WTC11 (cell line): Measurements from ENCODE around the gene ULK4. TPM values are rescaled to one million over a fixed set of nuclear protein-coding genes. Genes with fewer than 3 reads are reported as not detected.

Source experiments
- ATAC-seq: fragments of 200-7000 bp; cut with Tn5 transposase; 2 replicates; pipeline ENCODE4 v1.10.0; 2021; ENCODE audit warnings: mild to moderate bottlenecking, moderate library complexity
- CTCF ChIA-PET: fragments of 300-600 bp; sonication (Branson Sonifier 250); formaldehyde crosslinking; loops from one replicate; lab custom pipeline; 2021; ENCODE audit warnings: antibody characterized with exemption; lab: Charles Lee
- POLR2A ChIA-PET: fragments of 350-600 bp; sonication (Branson Sonifier 250); formaldehyde crosslinking; loops from one replicate; lab custom pipeline; 2021; ENCODE audit warnings: antibody characterized with exemption; lab: Charles Lee
- DNase-seq: peaks from one replicate; pipeline ENCODE4 v3.0.0; 2021; ENCODE audit warnings: low spot score
- H3K27ac Mint-ChIP-seq: 2 replicates; pipeline ENCODE4 v1.8.0; 2021; ENCODE audit warnings: mixed read lengths
- H3K27me3 Mint-ChIP-seq: 2 replicates; pipeline ENCODE4 v1.8.0; 2021; ENCODE audit warnings: low read depth, mild to moderate bottlenecking, moderate library complexity, mixed read lengths
- H3K36me3 Mint-ChIP-seq: 2 replicates; pipeline ENCODE4 v1.8.0; 2021; ENCODE audit warnings: mixed read lengths
- H3K4me1 Mint-ChIP-seq: 2 replicates; pipeline ENCODE4 v1.8.0; 2022; ENCODE audit warnings: mixed read lengths
- H3K4me3 Mint-ChIP-seq: 2 replicates; pipeline ENCODE4 v1.8.0; 2021; ENCODE audit warnings: mild to moderate bottlenecking, moderate library complexity, mixed read lengths
- H3K9me3 Mint-ChIP-seq: 2 replicates; pipeline ENCODE4 v1.8.0; 2021; ENCODE audit warnings: mixed read lengths
- ATF3 ChIP-seq: sonication (generic); formaldehyde crosslinking; conservative IDR thresholded peaks from 2 replicates; pipeline ENCODE4 v1.8.1; 2022; ENCODE audit warnings: mild to moderate bottlenecking, missing genetic modification reagents
- CTCF ChIP-seq: fragments of 200-600 bp; IDR thresholded peaks from 2 replicates; pipeline ENCODE4 v1.8.0; 2022; ENCODE audit warnings: antibody characterized with exemption
- ERG ChIP-seq: fragments of 250-450 bp; sonication (Bioruptor Pico); IDR thresholded peaks from 2 replicates; pipeline ENCODE4 v1.8.0; 2021; ENCODE audit warnings: mild to moderate bottlenecking
- GRHL2 ChIP-seq: fragments of 250-450 bp; sonication (Bioruptor Pico); IDR thresholded peaks from 2 replicates; pipeline ENCODE4 v1.8.0; 2022; ENCODE audit warnings: mild to moderate bottlenecking, moderate library complexity; ENCODE audit not compliant: insufficient replicate concordance, severe bottlenecking
- GTF2I ChIP-seq: fragments of 250-450 bp; sonication (Bioruptor Pico); conservative IDR thresholded peaks from 2 replicates; pipeline ENCODE4 v1.4.0; 2021; ENCODE audit warnings: mild to moderate bottlenecking
- IRF2 ChIP-seq: sonication (generic); formaldehyde crosslinking; IDR thresholded peaks from 2 replicates; pipeline ENCODE4 v1.8.0; 2022; ENCODE audit warnings: low read depth, missing genetic modification reagents, borderline replicate concordance
- JAZF1 ChIP-seq: fragments of 250-450 bp; sonication (Bioruptor Pico); IDR thresholded peaks from 2 replicates; pipeline ENCODE4 v1.9.0; 2021; ENCODE audit warnings: moderate library complexity, mild to moderate bottlenecking, inconsistent platforms
- KAT7 ChIP-seq: sonication (generic); formaldehyde crosslinking; IDR thresholded peaks from 2 replicates; pipeline ENCODE4 v1.8.1; 2023; ENCODE audit warnings: missing genetic modification reagents, mild to moderate bottlenecking, borderline replicate concordance
- MXD4 ChIP-seq: fragments of 250-450 bp; sonication (Bioruptor Pico); IDR thresholded peaks from 2 replicates; pipeline ENCODE4 v1.8.0; 2021; ENCODE audit warnings: mild to moderate bottlenecking, moderate library complexity, borderline replicate concordance
- MYBL2 ChIP-seq: sonication (generic); formaldehyde crosslinking; IDR thresholded peaks from 2 replicates; pipeline ENCODE4 v1.8.1; 2023; ENCODE audit warnings: mild to moderate bottlenecking, moderate library complexity, missing genetic modification reagents
- NR1H2 ChIP-seq: sonication (generic); formaldehyde crosslinking; IDR thresholded peaks from 2 replicates; pipeline ENCODE4 v1.9.0; 2021; ENCODE audit warnings: mild to moderate bottlenecking, moderate library complexity, missing genetic modification reagents
- OVOL2 ChIP-seq: fragments of 250-450 bp; sonication (Bioruptor Pico); IDR thresholded peaks from 2 replicates; pipeline ENCODE4 v1.9.0; 2021; ENCODE audit warnings: mild to moderate bottlenecking, borderline replicate concordance
- PRDM15 ChIP-seq: sonication (generic); formaldehyde crosslinking; IDR thresholded peaks from 2 replicates; pipeline ENCODE4 v1.8.0; 2022; ENCODE audit warnings: missing genetic modification reagents
- RORB ChIP-seq: fragments of 250-450 bp; sonication (Bioruptor Pico); IDR thresholded peaks from 2 replicates; pipeline ENCODE4 v1.9.0; 2021; ENCODE audit warnings: mild to moderate bottlenecking
- SMAD4 ChIP-seq: sonication (generic); formaldehyde crosslinking; IDR thresholded peaks from 2 replicates; pipeline ENCODE4 v1.8.0; 2022; ENCODE audit warnings: mild to moderate bottlenecking, missing genetic modification reagents
- ZMAT4 ChIP-seq: fragments of 250-450 bp; sonication (Bioruptor Pico); IDR thresholded peaks from 2 replicates; pipeline ENCODE4 v1.9.0; 2021; ENCODE audit warnings: mild to moderate bottlenecking
- ZNF423 ChIP-seq: fragments of 250-450 bp; sonication (Bioruptor Pico); IDR thresholded peaks from 2 replicates; pipeline ENCODE4 v2.1.2; 2022; ENCODE audit warnings: mild to moderate bottlenecking, moderate library complexity
- ZNF425 ChIP-seq: fragments of 250-450 bp; sonication (Bioruptor Pico); conservative IDR thresholded peaks from 2 replicates; pipeline ENCODE4 v1.9.0; 2021; ENCODE audit warnings: mild to moderate bottlenecking
- ZSCAN18 ChIP-seq: fragments of 250-450 bp; sonication (Bioruptor Pico); IDR thresholded peaks from 2 replicates; pipeline ENCODE4 v2.1.2; 2022; ENCODE audit warnings: mild to moderate bottlenecking, moderate library complexity
- total RNA-seq: library from RNA; stranded (reverse); gene quantifications from 3 replicates; pipeline ENCODE4 v1.2.3, GENCODE V29; 2021

The ULK4 gene
- total RNA-seq, 1 experiment from 2014 or later = 9.2 TPM

- DNase-seq (no peak), ATAC-seq (no peak)
- TF ChIP-seq ZMAT4 (CRISPR knock-in tag) = no peak
- no peak for TF ChIP-seq SMAD4 (CRISPR knock-in tag)
- Mint-ChIP-seq H3K9me3 (no peaks in the 10 kb centered on the region), H3K4me3 (no peak overlapping the region), H3K27me3 (no peaks in the 10 kb centered on the region; the same call in 1 of the 2 replicates), H3K36me3 (peaks cover 18% of the 10 kb centered on the region), H3K4me1 (peaks cover 7% of the 10 kb centered on the region; the same call in 1 of the 2 replicates), H3K27ac (no peak overlapping the region; the same call in 1 of the 2 replicates)
- ChIA-PET CTCF (no interaction called here), POLR2A (interaction anchor here (0.6 to 1.4 kb wide), 2 partner anchors 9 to 30 kb away, joined by 5 to 6 read pairs; no protein-coding TSS in a partner anchor)
These were observed 717.1 kb downstream of the ULK4 start for GRCh38 chr3:41244620-41245336.

GRCh38 chr3:41243183-41243582 is 718.7 kb downstream of the ULK4 start:
- ChIA-PET CTCF (no interaction called here), POLR2A (no interaction called here)
- no peak overlapping the region for H3K27ac Mint-ChIP-seq

GRCh38 chr3:41241800-41242571 is 719.9 kb downstream of the ULK4 start:
- peaks cover 45% of the 10 kb centered on the region for H3K36me3 Mint-ChIP-seq
- ATAC-seq = no peak
- TF ChIP-seq MXD4 (CRISPR knock-in tag) (no peak), ZNF425 (CRISPR knock-in tag) (no peak), IRF2 (CRISPR knock-in tag) (no peak), GTF2I (no peak), MYBL2 (CRISPR knock-in tag) (no peak), ATF3 (CRISPR knock-in tag) (no peak), RORB (CRISPR knock-in tag) (no peak), PRDM15 (CRISPR knock-in tag) (no peak), NR1H2 (CRISPR knock-in tag) (no peak), OVOL2 (CRISPR knock-in tag) (no peak), ZSCAN18 (CRISPR knock-in tag) (no peak), ZNF423 (CRISPR knock-in tag) (no peak), ERG (no peak), GRHL2 (CRISPR knock-in tag) (no peak), CTCF (no peak)

More at GRCh38 chr3:41243183-41243582, 718.7 kb downstream of the ULK4 start:
- Mint-ChIP-seq H3K36me3 (peaks cover 33% of the 10 kb centered on the region), H3K27me3 (no peaks in the 10 kb centered on the region; the same call in 1 of the 2 replicates), H3K4me3 (no peak overlapping the region)
- 0 out of 2 replicates have a peak, but pooled peaks have one; percentile 17 for ATAC-seq
- DNase-seq = no peak
- TF ChIP-seq JAZF1 (CRISPR knock-in tag) (0 out of 2 replicates have a peak, but pooled peaks have one; percentile 13), KAT7 (no peak)
- TF ChIP-seq, all 79 proteins: peak for 1
- peaks cover 7% of the 10 kb centered on the region; the same call in 1 of the 2 replicates for H3K4me1 Mint-ChIP-seq
- no peaks in the 10 kb centered on the region for H3K9me3 Mint-ChIP-seq

More at GRCh38 chr3:41241800-41242571, 719.9 kb downstream of the ULK4 start:
- Mint-ChIP-seq H3K9me3 (no peaks in the 10 kb centered on the region), H3K4me3 (no peak overlapping the region), H3K27ac (0 out of 2 replicates have a peak overlapping the region, but pooled peaks have one; percentile 12), H3K27me3 (no peaks in the 10 kb centered on the region), H3K4me1 (no peaks in the 10 kb centered on the region)
- DNase-seq = no peak
- CTCF ChIA-PET = no interaction called here
- POLR2A ChIA-PET = no interaction called here
